HPDE6-E6E7 (cell line): Measurements from ENCODE around the gene N4BP2L2.

Experiments used
- DNase-seq: peaks from one replicate; pipeline ENCODE4 v3.0.0; 2011; ENCODE audit warnings: missing footprints; ENCODE audit errors: extremely low spot score

The N4BP2L2 gene

DNA sequence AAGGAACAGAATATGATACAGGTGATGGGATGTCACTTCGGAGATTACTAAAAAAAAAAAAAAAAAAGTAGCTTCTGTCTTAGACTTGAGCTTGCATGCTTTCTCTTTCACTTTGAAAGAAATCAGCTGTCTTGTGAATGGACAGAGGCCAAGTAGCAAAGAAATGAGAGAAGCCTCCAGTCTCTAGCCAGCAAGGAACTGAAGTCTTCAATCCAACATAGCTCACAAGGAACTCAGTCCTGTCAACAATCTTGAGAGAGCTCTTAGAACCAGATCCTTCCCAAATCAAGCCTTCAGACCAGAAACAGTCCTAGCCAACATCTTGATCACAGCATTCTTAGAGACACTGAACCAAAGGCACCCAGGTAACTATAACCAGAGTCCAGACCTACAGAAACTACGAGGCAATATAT, 7.7 kb downstream of the N4BP2L2 start:
- DNase-seq: no peak

GRCh38 chr13:32528358-32528757, 10.2 kb downstream of the N4BP2L2 start:
- no peak for DNase-seq

GRCh38 chr13:32527151-32527550, 11.4 kb downstream of the N4BP2L2 start:
- no peak for DNase-seq

GRCh38 chr13:32525766-32526165, 12.8 kb downstream of the N4BP2L2 start:
- DNase-seq: no peak

DNA sequence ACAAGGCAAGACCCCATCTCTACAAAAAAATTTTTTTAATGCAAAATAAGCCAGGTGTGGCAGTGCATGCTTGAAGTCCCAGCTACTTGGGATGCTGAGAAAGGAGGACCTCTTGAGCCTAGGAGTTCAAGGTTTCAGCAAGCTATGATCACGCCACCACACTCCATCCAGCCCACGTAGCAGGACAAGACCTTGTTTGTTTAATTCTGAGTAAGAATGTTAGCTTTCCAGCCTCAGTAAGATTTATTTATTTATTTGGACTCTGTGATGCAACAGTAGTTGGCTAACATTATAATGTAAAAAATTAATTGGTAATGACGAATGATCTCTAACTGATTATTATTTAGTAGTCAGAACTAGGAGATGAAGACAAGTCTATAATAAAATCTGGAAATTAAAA, 23.3 kb downstream of the N4BP2L2 start:
- no peak for DNase-seq

DNA sequence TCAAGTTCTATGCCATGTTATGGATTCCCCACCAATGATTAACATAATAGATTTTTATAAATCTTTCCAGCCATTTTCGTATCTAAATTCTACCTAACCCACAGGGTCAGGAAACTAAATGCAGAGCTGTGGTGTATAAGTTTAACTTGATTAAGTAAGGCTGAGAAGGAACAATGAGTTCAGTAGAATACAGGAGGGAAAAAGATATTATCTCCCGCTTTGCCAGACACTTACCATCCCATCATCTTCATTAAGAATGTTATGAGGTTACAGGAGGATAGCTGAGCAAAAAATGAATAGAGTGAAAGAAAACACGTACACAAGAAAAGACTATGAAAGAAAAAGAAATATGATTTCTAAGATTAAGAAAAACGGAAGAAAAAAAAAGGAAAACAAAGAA, 27.1 kb downstream of the N4BP2L2 start:
- DNase-seq: no peak

GRCh38 chr13:32504876-32505275, 33.7 kb downstream of the N4BP2L2 start:
- no peak for DNase-seq

DNA sequence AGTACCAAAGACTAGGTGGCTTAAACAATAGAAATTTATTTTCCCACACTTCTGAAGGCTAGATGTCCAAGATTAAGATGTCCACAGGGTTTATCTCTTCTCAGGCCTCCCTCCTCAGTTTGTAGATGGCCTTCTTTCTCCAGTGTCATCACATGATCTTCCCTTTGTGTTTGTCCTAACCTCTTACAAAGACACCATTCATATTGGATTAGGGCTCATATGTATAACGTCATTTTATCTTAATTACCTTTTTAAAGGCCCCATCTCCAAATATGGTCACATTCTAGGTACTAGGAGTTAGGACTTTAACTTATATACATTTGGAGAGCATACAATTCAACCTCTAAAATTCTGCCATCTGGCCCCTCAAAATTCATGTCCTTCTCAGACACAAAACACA, 34.3 kb downstream of the N4BP2L2 start:
- DNase-seq: no peak

- no peak for DNase-seq
Observed at GRCh38 chr13:32503727-32504126, 34.9 kb downstream of the N4BP2L2 start.

DNA sequence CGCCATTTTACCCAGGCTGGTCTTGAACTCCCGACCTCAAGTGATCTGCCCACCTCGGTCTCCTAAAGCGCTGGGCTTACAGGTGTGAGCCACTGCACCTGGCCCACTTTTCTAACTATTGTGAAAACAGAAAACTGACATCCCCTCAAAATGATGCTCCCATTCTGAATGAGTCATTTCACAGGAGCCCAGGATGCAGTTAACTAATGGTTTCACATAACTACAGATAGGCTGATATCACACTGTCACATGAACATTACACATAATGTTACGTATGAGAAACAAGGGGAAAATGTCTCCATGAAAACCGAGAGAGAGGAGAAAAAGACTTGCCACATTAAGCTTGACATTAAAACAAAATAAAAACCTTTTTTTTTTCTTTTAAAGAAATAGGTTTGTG, 37.5 kb downstream of the N4BP2L2 start:
- no peak for DNase-seq

DNA sequence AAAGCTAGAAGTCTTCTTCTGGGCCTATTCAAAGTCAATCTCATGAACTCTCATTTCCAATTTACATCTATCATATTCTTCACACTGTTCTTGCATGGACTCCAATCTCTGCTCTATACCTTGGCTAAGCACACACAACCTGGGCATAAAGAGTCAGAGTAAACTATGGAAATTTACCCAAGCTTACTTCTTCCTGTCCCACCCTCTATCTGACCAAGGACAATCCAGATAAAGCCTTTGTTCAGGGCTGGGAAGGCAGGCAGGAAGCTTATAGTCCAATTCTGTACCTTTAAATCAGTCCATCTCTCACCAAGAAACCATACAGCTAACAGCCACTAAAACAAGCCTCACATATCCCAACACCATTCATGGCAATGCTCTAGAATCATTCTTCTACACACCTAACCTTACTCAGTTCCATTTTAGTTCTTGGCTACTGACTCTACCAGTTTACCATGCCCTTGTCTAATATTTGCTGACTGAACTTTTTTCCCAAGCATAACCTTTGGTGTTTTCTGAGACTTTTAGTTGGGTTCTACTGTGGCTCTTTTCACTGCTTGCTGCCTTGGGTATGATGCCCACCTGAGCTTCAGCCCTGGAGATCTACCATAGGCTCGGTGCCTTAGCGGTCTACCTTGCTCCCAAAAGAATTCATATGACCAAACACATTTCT, 38.9 kb downstream of the N4BP2L2 start:
- no peak for DNase-seq

DNA sequence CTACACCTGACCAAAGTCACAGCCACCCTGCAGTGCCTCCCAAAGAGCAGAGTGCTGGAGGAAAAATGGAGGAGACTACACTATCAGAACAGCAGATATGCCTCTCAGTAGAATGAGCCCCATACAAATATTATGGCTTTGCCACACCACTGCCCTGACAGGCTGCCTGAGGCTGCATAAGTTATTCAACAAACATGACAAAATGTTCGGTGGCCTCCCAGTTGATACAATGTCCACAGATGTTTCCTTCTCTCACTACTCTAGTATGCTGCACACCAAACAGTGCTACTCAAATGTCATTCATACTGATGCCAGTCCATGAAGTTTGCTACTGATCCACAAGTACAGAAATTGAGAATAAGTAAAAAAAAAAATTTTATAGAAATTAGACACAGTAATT, 41.0 kb downstream of the N4BP2L2 start:
- no peak for DNase-seq

GRCh38 chr13:32496599-32497160, 41.9 kb downstream of the N4BP2L2 start:
- DNase-seq: no peak

GRCh38 chr13:32495841-32496240, 42.8 kb downstream of the N4BP2L2 start:
- DNase-seq: no peak

- DNase-seq: no peak
Observed at GRCh38 chr13:32495429-32495828, 43.2 kb downstream of the N4BP2L2 start.

- no peak for DNase-seq
Observed at GRCh38 chr13:32491028-32491427, 47.6 kb downstream of the N4BP2L2 start.

DNA sequence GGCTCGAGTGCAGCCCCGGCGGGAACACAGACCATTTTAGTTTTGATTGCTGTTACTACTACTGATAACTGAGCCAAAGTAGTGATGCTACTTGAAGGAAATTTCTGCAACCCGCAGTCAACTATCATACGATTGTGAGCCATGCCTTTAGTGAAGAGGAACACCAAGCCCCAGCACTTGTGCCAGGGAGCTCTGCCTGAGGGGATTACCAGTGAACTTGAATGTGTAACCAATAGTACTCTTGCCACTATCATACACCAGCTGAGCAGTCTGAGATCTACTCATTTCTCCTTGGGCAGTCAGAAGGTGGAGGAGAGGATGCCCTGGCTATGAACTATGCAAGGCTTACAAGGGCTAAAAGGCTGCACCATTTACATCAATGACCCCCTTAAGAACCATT, 61.7 kb downstream of the N4BP2L2 start:
- DNase-seq: no peak

DNA sequence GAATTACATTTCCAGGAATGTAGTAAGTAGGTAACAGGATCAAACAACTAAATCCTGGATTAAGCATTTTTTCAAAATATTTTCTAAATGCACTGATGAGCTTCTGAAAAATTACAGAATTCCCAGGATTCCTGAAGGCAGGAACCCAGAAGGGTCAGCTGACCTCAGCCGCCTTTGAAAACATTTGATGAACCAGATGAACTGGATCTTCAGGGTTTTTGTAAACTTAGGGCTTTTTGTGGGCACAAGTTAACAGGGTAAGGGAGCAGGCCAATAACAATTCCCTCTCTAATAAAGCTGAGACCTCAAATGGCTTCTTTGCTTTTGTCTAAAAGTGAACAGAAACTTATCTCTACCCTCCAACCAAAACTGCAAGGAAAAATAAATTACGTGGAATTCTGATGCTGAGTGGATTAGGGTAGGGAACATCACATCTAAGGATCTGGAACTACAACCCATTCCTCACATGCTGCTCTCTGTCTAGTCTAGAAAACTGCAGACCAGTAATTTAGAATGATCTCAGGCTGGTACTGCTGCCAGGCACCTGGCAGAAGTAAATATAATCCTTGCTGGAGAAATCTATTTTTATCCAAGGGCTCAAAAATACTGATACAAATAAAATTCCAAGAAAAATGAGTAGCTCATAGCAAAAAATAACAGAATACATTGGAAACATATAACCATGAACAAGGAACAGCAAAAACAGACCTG, 62.4 kb downstream of the N4BP2L2 start:
- no peak for DNase-seq

DNA sequence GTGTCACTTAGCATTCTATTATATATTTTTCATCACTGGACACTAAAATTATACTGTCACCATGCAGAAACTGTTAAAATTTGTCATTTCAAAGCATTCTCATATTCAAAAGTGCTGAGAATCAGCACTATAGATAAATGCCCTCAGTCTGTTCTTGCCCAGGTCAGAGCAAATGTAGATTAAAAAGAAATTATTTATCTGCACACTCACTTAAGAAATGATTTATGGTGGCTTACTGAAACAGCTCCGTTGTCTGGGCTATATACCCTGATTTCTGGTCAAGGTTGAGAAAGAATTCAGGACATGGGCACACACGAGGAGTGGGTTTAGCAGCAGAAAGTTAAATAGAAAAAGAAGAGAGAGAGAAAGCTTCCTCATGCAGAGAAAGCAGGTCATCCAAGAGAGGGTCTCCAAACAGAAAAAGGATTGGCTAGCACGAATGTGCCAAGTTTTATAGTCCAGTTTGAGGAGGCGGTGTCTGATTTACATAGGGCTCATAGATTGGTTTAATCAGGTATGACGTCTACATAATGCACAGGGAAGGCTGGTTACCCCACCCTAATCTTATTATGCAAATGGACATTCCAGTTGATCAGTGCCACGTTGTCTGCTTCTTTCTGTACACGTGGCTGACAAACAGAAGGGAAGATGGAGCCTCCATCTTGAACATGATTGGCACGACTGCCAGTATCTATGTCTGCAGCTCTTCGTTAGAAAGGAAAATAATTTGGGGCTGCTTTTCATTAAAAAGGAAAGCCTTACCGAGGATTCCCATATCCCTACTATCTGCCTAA, 63.4 kb downstream of the N4BP2L2 start:
- no peak for DNase-seq

DNA sequence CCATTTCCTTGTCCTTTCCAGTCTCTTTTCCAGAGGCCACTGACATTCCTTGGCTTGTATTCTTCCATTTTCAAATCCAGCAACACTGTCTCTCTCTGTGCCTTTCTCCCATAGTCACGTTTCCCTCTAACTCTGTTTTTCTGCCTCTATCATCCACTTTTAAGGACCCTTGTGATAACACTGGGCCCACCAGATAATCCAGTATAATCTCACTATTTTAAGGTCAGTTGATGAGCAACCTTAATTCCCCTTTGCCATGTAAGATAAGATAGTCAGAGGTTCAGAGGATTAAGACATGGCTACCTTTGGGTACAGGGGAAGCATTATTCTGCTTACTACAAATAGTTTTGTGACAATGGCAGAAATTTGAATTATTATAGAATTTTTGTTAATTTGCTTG, 64.9 kb downstream of the N4BP2L2 start:
- DNase-seq: no peak

GRCh38 chr13:32472194-32472621, 66.4 kb downstream of the N4BP2L2 start:
- no peak for DNase-seq

DNA sequence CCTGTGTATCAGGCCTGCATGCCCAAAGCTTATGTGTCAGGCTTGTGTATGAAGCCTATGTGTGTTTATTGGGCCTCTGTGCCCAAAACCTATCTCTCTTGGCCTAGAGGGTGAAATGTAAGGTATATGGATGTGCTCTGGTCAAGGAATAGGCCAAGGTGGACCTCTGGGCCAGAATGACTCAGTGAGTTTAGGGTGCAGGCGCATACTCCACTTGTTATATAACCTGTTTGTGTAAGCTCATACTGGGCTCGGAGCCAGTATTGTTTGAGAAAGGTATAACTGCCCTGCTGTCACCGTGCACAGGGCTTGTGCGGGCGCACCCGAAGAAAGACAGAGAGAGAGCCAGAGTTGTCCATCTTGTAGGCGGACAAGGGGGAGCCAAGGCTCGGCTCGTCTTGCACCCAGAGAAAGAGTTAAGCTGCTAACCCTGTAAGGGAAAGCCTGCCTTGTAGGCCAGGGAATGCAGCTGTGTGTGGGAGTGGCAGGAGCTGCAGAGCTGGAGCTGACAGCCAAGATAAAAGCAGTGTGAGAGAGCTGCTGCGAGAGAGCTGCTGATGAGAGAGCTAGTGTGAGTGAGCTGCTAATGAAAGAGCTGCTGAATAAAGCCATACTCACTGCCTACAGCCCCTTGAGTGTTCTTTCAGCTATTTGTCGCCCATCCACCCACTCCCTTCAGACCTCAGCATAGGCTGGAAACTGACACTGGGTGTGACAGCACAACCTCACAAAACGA, 67.2 kb downstream of the N4BP2L2 start:
- DNase-seq: no peak
